Tibial nerve (tissue), 3 donors: Measurements from ENCODE around the gene UBE2H.

Experiments
- CTCF ChIP-seq, 5 experiments: fragments of 200-600 bp in 3 of 5; fragments of 450-650 bp in 2 of 5; sonication (generic) in 3 of 5; IDR thresholded peaks; one replicate each; pipeline ENCODE4 v1.5.1; 2016 to 2019; ENCODE audit warnings: antibody characterized with exemption in 5 of 5, mild to moderate bottlenecking in 3 of 5, moderate library complexity in 2 of 5
- POLR2A ChIP-seq, 2 donors: fragments of 450-650 bp; IDR thresholded peaks; one replicate each; pipeline ENCODE4 v1.6.1; 2017; ENCODE audit warnings: antibody characterized with exemption in 2 of 2, mild to moderate bottlenecking in 2 of 2, moderate library complexity in 2 of 2

DNA sequence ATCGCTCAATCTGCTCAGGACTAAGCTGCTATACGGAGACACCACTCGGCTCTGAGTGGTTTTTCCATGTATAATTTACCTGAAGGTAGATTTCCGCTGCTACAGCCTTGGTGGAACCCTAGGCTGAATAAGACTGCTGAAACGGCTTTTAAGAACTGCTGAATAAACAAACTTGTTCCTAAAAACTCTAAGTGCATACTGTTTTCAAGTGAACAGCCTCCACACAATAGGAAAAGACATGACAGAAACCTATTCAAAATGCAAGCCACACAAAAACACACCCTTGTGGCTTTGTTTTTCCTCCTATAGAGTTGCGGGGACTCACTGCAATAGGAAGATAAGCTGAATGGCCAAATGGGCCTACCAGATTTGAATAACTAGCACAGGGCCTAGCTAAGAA lies 117.2 kb downstream of the UBE2H start:
- no peak for TF ChIP-seq CTCF (IDR thresholded peaks at IDR 0.05)
- TF ChIP-seq POLR2A (IDR thresholded peaks at IDR 0.05) = no peak
